ENCODE measurements around the gene EIF4E2.

Gene EIF4E2

GRCh38 chr2:232537079-232537478 lies 13.4 kb upstream of the EIF4E2 start:
- no peak for DNase-seq (ENCODE audit: low read depth in 1 of 2, low spot score in 1 of 2)

GRCh38 chr2:232537499-232537898 lies 13.0 kb upstream of the EIF4E2 start:
- DNase-seq (ENCODE audit: low read depth in 1 of 2, low spot score in 1 of 2) = no peak

DNA sequence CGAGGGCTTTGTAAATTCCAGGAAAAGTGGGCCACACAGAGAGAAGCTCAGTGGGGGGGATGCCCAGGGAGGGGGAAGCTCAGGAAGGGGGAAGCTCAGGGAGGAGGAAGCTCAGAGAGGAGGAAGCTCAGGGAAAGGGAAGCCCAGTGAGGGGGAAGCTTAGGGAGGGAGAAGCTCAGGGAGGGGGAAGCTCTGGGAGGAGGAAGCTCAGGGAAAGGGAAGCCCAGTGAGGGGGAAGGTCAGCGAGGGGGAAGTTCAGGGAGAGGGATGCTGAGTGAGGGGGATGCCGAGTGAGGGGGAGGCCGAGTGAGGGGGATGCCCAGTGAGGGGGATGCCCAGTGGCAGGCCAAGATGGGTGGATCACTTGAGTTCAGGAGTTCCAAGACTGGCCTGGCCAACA lies 11.8 kb upstream of the EIF4E2 start:
- no peak for DNase-seq (ENCODE audit: low read depth in 1 of 2, low spot score in 1 of 2)

- DNase-seq (ENCODE audit: low read depth in 1 of 2, low spot score in 1 of 2) = no peak
Observed at GRCh38 chr2:232539298-232540231, 10.9 kb upstream of the EIF4E2 start, which contains the start of gene CHRNG. Gene CHRNG, plus strand, starts transcription at chr2:232539692. Its CDS starts 56 bp downstream, at chr2:232539748.

DNA sequence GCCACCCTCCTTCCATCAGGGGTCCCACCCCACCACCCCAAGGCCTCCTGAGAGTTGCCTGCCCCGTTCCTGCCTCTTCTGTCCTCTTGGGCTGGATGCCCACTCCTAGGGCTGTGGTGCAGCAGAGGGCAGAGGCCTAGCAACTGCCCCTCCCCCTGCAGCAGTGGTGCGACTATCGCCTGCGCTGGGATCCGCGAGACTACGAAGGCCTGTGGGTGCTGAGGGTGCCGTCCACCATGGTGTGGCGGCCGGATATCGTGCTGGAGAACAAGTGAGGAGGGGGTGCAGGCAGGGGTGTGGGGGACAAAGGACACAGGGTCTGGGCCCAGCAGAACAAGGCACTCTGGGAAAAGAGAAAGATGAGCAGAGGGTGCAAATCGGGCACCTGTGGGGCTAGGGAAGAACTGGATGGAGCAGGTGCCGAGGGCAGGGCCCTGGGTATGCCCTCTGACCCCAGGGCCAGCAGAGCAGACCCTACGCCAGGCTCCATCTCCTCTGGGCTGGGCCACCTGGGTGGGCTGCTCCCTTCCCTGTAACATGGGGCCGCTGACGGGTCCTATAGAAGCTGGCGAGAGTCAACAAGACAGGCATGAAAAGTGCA lies 9.9 kb upstream of the EIF4E2 start:
- DNase-seq (ENCODE audit: low read depth in 1 of 2, low spot score in 1 of 2) = no peak

GRCh38 chr2:232541195-232541960 lies 9.1 kb upstream of the EIF4E2 start:
- no peak for DNase-seq (ENCODE audit: low read depth in 1 of 2, low spot score in 1 of 2)

GRCh38 chr2:232541961-232542714 lies 8.4 kb upstream of the EIF4E2 start:
- DNase-seq (ENCODE audit: low read depth in 1 of 2, low spot score in 1 of 2) = no peak

- no peak for DNase-seq (ENCODE audit: low read depth in 1 of 2, low spot score in 1 of 2)
Observed at GRCh38 chr2:232542715-232543467, 7.6 kb upstream of the EIF4E2 start.

- no peak for DNase-seq (ENCODE audit: low read depth in 1 of 2, low spot score in 1 of 2)
Observed at GRCh38 chr2:232543491-232543890, 7.0 kb upstream of the EIF4E2 start.

GRCh38 chr2:232543928-232544631 lies 6.4 kb upstream of the EIF4E2 start:
- DNase-seq (ENCODE audit: low read depth in 1 of 2, low spot score in 1 of 2) = no peak

GRCh38 chr2:232544674-232545073 lies 5.8 kb upstream of the EIF4E2 start:
- DNase-seq (ENCODE audit: low read depth in 1 of 2, low spot score in 1 of 2) = no peak

DNA sequence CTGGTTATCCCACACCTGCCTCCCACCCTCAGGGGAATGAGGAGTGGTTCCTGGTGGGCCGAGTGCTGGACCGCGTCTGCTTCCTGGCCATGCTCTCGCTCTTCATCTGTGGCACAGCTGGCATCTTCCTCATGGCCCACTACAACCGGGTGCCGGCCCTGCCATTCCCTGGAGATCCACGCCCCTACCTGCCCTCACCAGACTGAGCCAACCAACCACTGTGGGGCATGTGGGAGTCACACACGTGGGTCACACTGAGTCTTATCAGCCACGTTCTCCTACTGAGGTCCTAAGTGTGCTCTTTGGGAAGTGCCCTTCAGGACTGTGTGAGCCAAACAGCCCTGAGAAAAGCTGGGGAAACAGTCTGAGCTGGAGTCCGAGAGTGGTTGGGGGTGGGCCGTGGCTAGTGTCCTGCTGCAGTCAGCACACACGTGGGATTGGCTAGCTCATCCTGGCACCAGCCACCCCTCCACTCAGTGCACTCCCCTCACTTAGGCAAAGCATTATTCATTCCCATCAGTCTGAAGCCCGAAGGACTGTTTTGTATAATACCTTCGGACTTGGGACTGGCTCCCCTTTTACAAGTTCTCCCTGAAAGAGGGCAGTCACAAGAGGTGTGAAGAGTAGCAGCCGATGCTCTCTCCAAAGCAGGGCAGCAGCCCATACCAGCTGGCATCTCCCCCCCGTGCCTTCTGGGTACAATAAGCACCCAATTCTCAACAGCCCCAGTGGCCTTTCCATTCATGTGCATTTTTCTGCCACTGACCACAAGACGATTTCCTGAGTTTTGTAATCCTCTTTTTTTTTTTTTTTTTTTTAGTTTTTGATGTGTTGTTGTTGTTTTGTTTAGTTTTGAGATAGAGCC lies 4.7 kb upstream of the EIF4E2 start:
- DNase-seq (ENCODE audit: low read depth in 1 of 2, low spot score in 1 of 2) = no peak

GRCh38 chr2:232547991-232548390 lies 2.5 kb upstream of the EIF4E2 start:
- DNase-seq (ENCODE audit: low read depth in 1 of 2, low spot score in 1 of 2) = no peak

DNA sequence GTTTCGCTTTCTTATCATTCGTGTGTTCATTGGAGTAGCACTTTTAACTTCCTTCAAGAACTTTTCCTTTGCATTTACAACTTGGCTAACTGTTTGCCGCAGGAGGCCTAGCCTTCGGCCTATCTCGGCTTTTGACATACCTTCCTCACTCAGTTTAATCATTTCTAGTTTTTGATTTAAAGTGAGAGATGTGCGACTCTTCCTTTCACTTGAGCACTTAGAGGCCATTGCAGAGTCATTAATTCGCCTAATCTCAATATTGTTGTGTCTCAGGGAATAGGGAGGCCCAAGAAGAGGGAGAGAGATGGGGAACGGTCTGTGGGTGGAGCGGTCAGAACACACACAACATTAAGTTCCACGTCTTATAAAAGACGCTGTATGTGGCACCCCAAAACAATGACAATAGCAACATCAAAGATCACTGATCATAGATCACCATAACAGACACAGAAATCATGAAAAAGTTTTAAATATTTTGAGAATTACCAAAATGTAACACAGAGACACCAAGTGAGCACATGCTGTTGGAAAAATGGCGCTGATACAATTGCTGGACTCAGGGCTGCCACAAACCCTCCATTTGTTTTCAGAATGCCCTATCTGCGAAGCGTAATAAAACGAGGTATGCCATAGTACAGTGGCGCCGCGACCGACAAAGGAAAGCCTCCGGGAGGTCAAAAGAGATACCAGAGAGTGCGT lies 685 bp upstream of the EIF4E2 start:
- no peak for DNase-seq (ENCODE audit: low read depth in 1 of 2, low spot score in 1 of 2)

- DNase-seq (ENCODE audit: low read depth in 1 of 2, low spot score in 1 of 2) = no peak
Observed at GRCh38 chr2:232551250-232551638, 755 bp downstream of the EIF4E2 start.

DNA sequence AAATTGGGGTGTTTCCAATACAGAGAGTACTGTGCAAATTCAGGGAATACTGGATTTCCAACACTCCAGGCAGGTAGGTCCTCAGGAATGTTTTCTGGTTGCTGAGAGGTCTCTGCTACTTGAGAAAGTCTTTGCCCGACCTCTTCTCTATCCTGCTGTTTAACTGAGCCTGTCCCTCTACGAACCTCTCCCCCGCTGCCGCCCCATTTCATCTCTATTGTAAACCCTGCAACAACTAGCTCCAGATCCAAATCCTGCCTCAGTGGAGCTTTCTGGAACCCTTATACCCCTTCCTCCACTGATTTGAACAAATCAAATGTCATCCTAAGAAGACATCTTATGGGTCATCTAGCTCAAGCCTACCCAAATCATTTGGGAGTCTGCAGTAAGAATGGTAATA lies 1.3 kb downstream of the EIF4E2 start:
- no peak for DNase-seq (ENCODE audit: low read depth in 1 of 2, low spot score in 1 of 2)

- DNase-seq (ENCODE audit: low read depth in 1 of 2, low spot score in 1 of 2) = no peak
Observed at GRCh38 chr2:232556426-232556825, 5.9 kb downstream of the EIF4E2 start.

- no peak for DNase-seq (ENCODE audit: low read depth in 1 of 2, low spot score in 1 of 2)
Observed at GRCh38 chr2:232562515-232563151, 12.1 kb downstream of the EIF4E2 start.
